GM12878 (cell line): Measurements from ENCODE around the gene COL23A1.

ENCODE experiments used
- CEBPB ChIP-seq, 2 experiments: fragments of 150-350 bp in 1 of 2; IDR thresholded peaks; 2 replicates each; pipeline ENCODE4 v1.6.1; 2012 to 2014; ENCODE audit warnings: low read depth in 2 of 2, low read length in 2 of 2, borderline replicate concordance in 1 of 2, inconsistent platforms in 1 of 2
- CTCF ChIP-seq, 3 experiments: IDR thresholded peaks in 2 of 3; conservative IDR thresholded peaks in 1 of 3; 2 replicates each; pipeline ENCODE4 v1.5.1; 2011; ENCODE audit warnings: low read depth in 3 of 3, low read length in 3 of 3, mild to moderate bottlenecking in 3 of 3, control low read depth in 2 of 3, moderate library complexity in 2 of 3, inconsistent platforms in 1 of 3, mixed read lengths in 1 of 3; ENCODE audit not compliant: control insufficient read depth in 2 of 3, insufficient read depth in 1 of 3; ENCODE audit errors: extremely low read depth in 1 of 3
- EP300 ChIP-seq, 2 experiments: fragments of 150-350 bp in 1 of 2; IDR thresholded peaks; 2 replicates each; pipeline ENCODE4 v1.6.1; 2011 to 2012; ENCODE audit warnings: low read depth in 2 of 2, low read length in 2 of 2, borderline replicate concordance in 1 of 2, improper control_type of control experiment in 1 of 2, inconsistent platforms in 1 of 2; ENCODE audit not compliant: control insufficient read depth in 1 of 2
- FOXM1 ChIP-seq: IDR thresholded peaks from 2 replicates; pipeline ENCODE4 v1.6.1; 2012; ENCODE audit warnings: low read depth, mild to moderate bottlenecking, inconsistent platforms, low read length, moderate library complexity
- JUNB ChIP-seq: IDR thresholded peaks from 2 replicates; pipeline ENCODE4 v1.6.1; 2016; ENCODE audit warnings: antibody characterized with exemption, mild to moderate bottlenecking
- MAX ChIP-seq: IDR thresholded peaks from 2 replicates; pipeline ENCODE4 v1.6.1; 2012; ENCODE audit warnings: low read depth, low read length, improper control_type of control experiment
- MEF2A ChIP-seq: IDR thresholded peaks from 2 replicates; pipeline ENCODE4 v1.6.1; 2011; ENCODE audit warnings: low read depth, mild to moderate bottlenecking, low read length, moderate library complexity; ENCODE audit not compliant: insufficient read depth
- POLR2A ChIP-seq: IDR thresholded peaks from 2 replicates; pipeline ENCODE4 v1.6.1; 2011; ENCODE audit warnings: low read depth, mild to moderate bottlenecking, low read length
- SIN3A ChIP-seq: IDR thresholded peaks from 2 replicates; pipeline ENCODE4 v1.6.1; 2012; ENCODE audit warnings: low read depth, low read length, improper control_type of control experiment
- SMC3 ChIP-seq: IDR thresholded peaks from 2 replicates; pipeline ENCODE4 v1.6.1; 2011; ENCODE audit warnings: low read length, improper control_type of control experiment, borderline replicate concordance
- TCF12 ChIP-seq: IDR thresholded peaks from 2 replicates; pipeline ENCODE4 v1.6.1; 2011; ENCODE audit warnings: low read depth, mild to moderate bottlenecking, low read length
- USF2 ChIP-seq: IDR thresholded peaks from 2 replicates; pipeline ENCODE4 v1.6.1; 2011; ENCODE audit warnings: low read depth, low read length, improper control_type of control experiment, borderline replicate concordance
- ZBTB33 ChIP-seq: fragments of 450-650 bp; IDR thresholded peaks from 2 replicates; pipeline ENCODE4 v1.6.1; 2017; ENCODE audit warnings: mild to moderate bottlenecking
- ZNF207 ChIP-seq: fragments of 450-650 bp; IDR thresholded peaks from 2 replicates; pipeline ENCODE4 v1.6.1; 2014; ENCODE audit warnings: antibody characterized with exemption, mild to moderate bottlenecking, borderline replicate concordance

- TF ChIP-seq SMC3, result no peak
- TF ChIP-seq CEBPB (IDR thresholded peaks at IDR 0.05; ENCODE audit: borderline replicate concordance in 1 of 2, low read depth in 2 of 2, low read length in 2 of 2), result no peak
- TF ChIP-seq CTCF (IDR thresholded peaks at IDR 0.05 in 2 of 3, conservative IDR thresholded peaks at IDR 0.05 in 1 of 3; ENCODE audit: control insufficient read depth in 2 of 3, extremely low read depth in 1 of 3, insufficient read depth in 1 of 3, low read depth in 3 of 3, low read length in 3 of 3), result no peak
- no peak for TF ChIP-seq MEF2A
- TF ChIP-seq ZNF207, result no peak
- TF ChIP-seq MAX, result no peak
- TF ChIP-seq JUNB, result no peak
- no peak for TF ChIP-seq TCF12
- TF ChIP-seq EP300 (IDR thresholded peaks at IDR 0.05; ENCODE audit: borderline replicate concordance in 1 of 2, control insufficient read depth in 1 of 2, low read depth in 2 of 2, low read length in 2 of 2), result no peak
- TF ChIP-seq ZBTB33, result no peak
- no peak for TF ChIP-seq POLR2A
- no peak for TF ChIP-seq SIN3A
- no peak for TF ChIP-seq USF2
- TF ChIP-seq FOXM1, result no peak
Measured at GRCh38 chr5:178309271-178310013, 280.8 kb downstream of the COL23A1 start.
